GM19468 (cell line): ENCODE measurements around the gene MAB21L3.
A peak's percentile ranks its signal among the peaks of the same experiment; 100 is the strongest.

Source experiments
- ATAC-seq: cut with Tn5 transposase; IDR thresholded peaks from one replicate; pipeline ENCODE4 v1.9.1; 2021; ENCODE audit warnings: mild to moderate bottlenecking, moderate library complexity, moderate number of reproducible peaks; ENCODE audit not compliant: unreplicated experiment; ENCODE audit errors: extremely low read depth

MAB21L3 gene

GRCh38 chr1:116161877-116162390, 50.7 kb downstream of the MAB21L3 start:
- ATAC-seq, result no peak

GRCh38 chr1:116163533-116163932, 52.3 kb downstream of the MAB21L3 start:
- no peak for ATAC-seq

GRCh38 chr1:116164150-116164549, 53.0 kb downstream of the MAB21L3 start:
- ATAC-seq, result no peak

GRCh38 chr1:116164604-116165368, 53.6 kb downstream of the MAB21L3 start:
- ATAC-seq, result no peak

GRCh38 chr1:116165572-116165971, 54.4 kb downstream of the MAB21L3 start:
- no peak for ATAC-seq

GRCh38 chr1:116166011-116166571, 54.9 kb downstream of the MAB21L3 start:
- ATAC-seq, result no peak

- no peak for ATAC-seq
Measured at GRCh38 chr1:116166655-116167054, 55.5 kb downstream of the MAB21L3 start.

GRCh38 chr1:116167625-116168276, 56.6 kb downstream of the MAB21L3 start:
- no peak for ATAC-seq

- ATAC-seq, result peak; percentile 44
Measured at GRCh38 chr1:116168277-116169032, 57.3 kb downstream of the MAB21L3 start.

GRCh38 chr1:116169898-116170297, 58.7 kb downstream of the MAB21L3 start:
- ATAC-seq, result no peak

GRCh38 chr1:116170721-116171589, 59.8 kb downstream of the MAB21L3 start:
- no peak for ATAC-seq

- ATAC-seq, result no peak
Measured at GRCh38 chr1:116172666-116173065, 61.5 kb downstream of the MAB21L3 start.

GRCh38 chr1:116175611-116176010, 64.4 kb downstream of the MAB21L3 start:
- ATAC-seq, result no peak

- no peak for ATAC-seq
Measured at GRCh38 chr1:116176306-116176789, 65.1 kb downstream of the MAB21L3 start.

GRCh38 chr1:116177861-116178260, 66.7 kb downstream of the MAB21L3 start:
- ATAC-seq, result no peak

- no peak for ATAC-seq
Measured at GRCh38 chr1:116178837-116179236, 67.6 kb downstream of the MAB21L3 start.

GRCh38 chr1:116179419-116179818, 68.2 kb downstream of the MAB21L3 start:
- no peak for ATAC-seq

- ATAC-seq, result no peak
Measured at GRCh38 chr1:116179964-116180363, 68.8 kb downstream of the MAB21L3 start.

GRCh38 chr1:116182019-116182714, 71.0 kb downstream of the MAB21L3 start:
- no peak for ATAC-seq
